GM12872 (cell line): ENCODE results near the gene BEND2.

ENCODE experiments used
- TF ChIP-seq, protein P1 (sequence below): IDR thresholded peaks from 3 replicates; pipeline ENCODE4 v1.5.1; 2011; ENCODE audit warnings: low read depth, mild to moderate bottlenecking, low read length, moderate library complexity; ENCODE audit not compliant: insufficient read depth

The BEND2 gene

DNA sequence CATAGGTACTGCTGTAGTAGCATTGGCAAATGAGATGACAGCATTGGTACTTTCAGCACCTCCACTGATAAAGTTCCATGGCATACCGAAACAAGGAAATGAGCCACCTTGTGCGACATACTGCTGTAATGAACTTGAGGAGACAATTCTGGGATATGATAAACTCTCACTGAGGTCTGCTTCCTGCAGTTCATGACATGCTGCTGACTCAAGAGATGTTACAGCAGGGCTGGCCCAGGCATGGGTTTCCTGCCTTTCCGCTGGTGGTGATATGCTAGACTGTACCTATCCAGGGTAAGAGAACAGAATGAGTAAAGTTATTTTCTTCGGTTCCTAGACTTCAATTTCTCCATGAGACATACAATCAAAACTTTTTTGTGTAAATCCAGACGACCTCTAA lies 17.1 kb downstream of the BEND2 start:
- TF ChIP-seq, protein P1, sequence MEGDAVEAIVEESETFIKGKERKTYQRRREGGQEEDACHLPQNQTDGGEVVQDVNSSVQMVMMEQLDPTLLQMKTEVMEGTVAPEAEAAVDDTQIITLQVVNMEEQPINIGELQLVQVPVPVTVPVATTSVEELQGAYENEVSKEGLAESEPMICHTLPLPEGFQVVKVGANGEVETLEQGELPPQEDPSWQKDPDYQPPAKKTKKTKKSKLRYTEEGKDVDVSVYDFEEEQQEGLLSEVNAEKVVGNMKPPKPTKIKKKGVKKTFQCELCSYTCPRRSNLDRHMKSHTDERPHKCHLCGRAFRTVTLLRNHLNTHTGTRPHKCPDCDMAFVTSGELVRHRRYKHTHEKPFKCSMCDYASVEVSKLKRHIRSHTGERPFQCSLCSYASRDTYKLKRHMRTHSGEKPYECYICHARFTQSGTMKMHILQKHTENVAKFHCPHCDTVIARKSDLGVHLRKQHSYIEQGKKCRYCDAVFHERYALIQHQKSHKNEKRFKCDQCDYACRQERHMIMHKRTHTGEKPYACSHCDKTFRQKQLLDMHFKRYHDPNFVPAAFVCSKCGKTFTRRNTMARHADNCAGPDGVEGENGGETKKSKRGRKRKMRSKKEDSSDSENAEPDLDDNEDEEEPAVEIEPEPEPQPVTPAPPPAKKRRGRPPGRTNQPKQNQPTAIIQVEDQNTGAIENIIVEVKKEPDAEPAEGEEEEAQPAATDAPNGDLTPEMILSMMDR, result no peak

DNA sequence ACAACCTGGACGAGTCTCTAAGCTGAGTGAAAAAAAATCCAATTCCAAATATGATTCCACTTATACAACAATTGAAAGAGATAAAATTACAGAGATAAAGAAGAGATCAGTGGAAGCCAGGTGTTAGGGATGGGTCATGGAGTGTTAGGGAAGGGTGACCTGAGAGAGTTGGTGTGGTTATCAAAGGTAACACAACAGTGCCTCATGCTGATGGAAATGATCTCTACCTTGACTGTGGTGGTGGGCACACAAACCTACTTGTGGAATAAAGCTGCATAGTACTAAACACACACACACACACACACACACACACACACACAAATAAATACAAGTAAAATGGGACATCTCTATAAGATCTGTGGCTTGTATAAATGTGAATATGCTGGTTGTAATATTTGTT lies 26.0 kb downstream of the BEND2 start:
- TF ChIP-seq, protein P1, result no peak

DNA sequence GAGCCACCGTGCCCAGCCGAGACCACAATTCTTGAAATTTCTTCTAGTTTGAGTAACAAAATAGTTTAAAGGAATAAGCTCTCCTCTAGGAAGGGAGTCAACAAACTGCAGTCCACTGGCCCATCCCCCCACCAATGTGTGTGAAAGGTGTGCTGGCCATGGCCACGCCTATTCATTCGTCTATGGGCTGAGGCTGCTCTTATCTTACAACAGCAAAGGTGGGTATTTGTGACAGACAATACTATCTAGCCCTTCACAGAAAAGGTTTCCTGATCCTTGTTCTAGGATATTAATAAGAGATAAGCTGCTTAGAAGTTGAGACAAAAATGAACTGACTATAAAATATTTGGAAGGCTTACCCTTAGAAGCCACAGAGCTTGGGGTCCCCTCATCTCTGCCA lies 41.2 kb downstream of the BEND2 start:
- TF ChIP-seq, protein P1, result no peak

DNA sequence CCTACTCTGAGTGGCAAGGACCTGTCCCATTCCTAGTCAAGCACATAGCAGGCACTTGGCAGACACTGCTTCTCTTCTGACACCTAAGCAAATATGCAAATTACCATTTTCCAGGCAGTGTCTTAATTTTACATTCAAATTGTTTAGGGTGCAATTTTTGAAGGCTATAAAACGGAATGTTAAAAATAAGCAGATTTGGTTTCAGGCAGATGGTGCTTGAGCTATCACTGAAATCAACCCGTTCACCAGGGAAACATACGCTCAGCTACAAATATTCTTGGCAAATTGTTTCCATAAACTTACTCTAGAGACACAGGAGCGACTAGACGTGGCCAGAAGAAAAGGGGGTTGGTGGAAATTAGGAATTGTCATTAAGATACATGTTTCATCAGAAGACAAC lies 45.7 kb downstream of the BEND2 start:
- TF ChIP-seq, protein P1, result no peak

DNA sequence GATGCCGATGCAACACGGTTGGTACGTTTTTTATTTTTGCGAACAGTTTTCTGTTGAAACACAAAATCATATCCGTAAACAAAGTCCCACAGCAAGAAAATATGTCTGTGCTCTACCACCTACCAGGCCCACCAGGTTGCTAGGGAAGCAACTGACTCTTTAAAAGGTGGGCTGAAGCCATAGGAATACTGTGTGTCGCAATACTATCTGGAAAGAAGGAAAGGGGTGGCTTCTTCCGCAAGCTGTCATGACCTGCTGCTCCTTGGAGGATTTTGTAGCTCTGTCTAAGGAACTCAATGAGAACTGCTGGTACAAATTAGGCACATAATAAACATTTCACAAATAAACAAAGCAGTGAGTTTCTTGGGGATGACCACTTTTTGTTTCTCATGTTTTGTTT lies 46.5 kb downstream of the BEND2 start:
- TF ChIP-seq, protein P1, result no peak

DNA sequence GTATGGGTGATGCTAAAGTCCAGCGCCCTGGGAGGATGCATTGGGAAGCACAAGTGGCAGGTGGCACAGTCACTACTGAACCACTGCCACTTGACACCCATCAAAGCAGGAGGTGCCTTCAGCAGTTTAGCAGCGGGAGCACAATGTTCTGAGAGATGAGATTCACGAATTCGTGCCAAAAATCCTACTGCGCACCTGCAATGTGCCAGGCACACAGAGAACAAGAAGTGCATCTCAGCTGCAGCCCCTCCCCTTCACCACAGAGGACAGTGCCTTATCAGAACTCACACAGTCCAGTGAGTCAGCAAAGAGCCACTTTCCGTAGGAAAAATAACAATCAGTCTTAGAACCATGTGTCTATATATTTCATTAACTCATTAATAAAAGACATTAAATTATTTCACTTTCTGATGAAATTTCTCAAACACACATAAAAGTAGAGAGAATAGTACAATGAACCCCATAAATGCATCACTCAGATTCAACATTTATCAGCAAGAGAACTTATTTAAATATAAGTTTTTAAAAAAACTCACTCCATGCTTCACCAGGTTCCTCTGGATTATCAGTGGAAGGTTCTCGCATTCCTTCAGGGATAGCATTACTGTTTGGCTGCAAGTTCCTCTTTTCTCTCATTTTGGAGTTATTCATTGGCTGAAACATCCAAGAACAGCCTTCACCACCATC lies 47.0 kb downstream of the BEND2 start:
- TF ChIP-seq, protein P1, result no peak

DNA sequence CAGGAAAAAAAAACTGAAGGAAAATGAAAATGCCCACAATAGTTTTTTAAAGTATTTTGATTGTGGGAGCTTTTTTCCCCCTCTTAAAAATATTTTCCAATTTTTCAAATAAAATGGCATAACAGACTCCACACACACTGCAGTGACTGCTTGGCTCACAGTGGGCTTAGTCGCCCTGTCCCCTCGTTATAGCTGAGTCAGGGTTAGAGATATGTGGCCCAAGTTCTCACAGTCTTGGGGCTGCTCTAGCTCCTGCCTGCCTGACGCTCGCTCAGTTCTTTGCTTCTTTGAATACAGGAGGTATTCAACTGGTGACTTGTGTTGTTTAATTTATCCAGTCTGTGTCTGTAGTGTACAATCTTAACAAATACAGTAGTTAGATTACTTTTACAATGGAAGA lies 47.7 kb downstream of the BEND2 start:
- TF ChIP-seq, protein P1, result no peak
